HepG2 (cell line): ENCODE results near the gene RUBCNL. TPM values are rescaled to one million over a fixed set of nuclear protein-coding genes. Genes with fewer than 3 reads are reported as not detected.

Experiments
- ATAC-seq: fragments of 200-7000 bp; cut with Tn5 transposase; 3 replicates; pipeline ENCODE4 v1.9.1; 2020; ENCODE audit warnings: mild to moderate bottlenecking, moderate library complexity
- BruUV-seq: library from RNA; stranded (reverse); fragments of 400-500 nt; replicated peaks from 2 replicates; lab custom pipeline; 2021; lab: Mats Ljungman, UMichigan
- CTCF ChIA-PET: fragments of 300-600 bp; formaldehyde crosslinking; extraction: SDS; loops from one replicate; lab custom pipeline; 2021; ENCODE audit warnings: low total read pairs, inconsistent platforms, low intra/inter-chr PET ratio; lab: Yijun Ruan, JAX
- POLR2A ChIA-PET: fragments of 350-600 bp; sonication (Branson Sonifier 250); formaldehyde crosslinking; loops from one replicate; lab custom pipeline; 2020; ENCODE audit warnings: antibody characterized with exemption, inconsistent platforms; lab: Yijun Ruan, JAX
- DNase-seq: peaks from one replicate; pipeline ENCODE4 v3.0.0-alpha.2; 2015; ENCODE audit warnings: low spot score
- FAIRE-seq: peaks from 3 replicates; lab custom pipeline; 2011; peaks lifted over from hg19 to GRCh38; lab: Jason Lieb, UNC
- H2AFZ ChIP-seq: one replicate; pipeline ENCODE4 v1.6.1; 2011; ENCODE audit warnings: low read length, inconsistent platforms
- H3K27ac ChIP-seq: fragments of 300-600 bp; 3 replicates; pipeline ENCODE4 v1.8.0; 2011; ENCODE audit warnings: mixed run types, mild to moderate bottlenecking, mixed read lengths, low read length, inconsistent platforms; ENCODE audit not compliant: insufficient read depth; ENCODE audit errors: extremely low read length
- H3K27me3 ChIP-seq, 2 experiments: fragments of 200-600 bp in 1 of 2; 2 replicates in 1 of 2; 3 replicates in 1 of 2; pipeline versions ENCODE4 v1.6.0 to v1.8.0; 2011; ENCODE audit warnings: low read length in 2 of 2, mild to moderate bottlenecking in 2 of 2, moderate library complexity in 2 of 2, inconsistent platforms in 1 of 2; ENCODE audit not compliant: insufficient read depth in 2 of 2, control insufficient read depth in 1 of 2
- H3K36me3 ChIP-seq, 2 experiments: fragments of 200-600 bp in 1 of 2; replicated peaks in 1 of 2; 2 replicates in 1 of 2; 3 replicates in 1 of 2; pipeline versions ENCODE4 v1.5.1 to v1.8.0; 2011; ENCODE audit warnings: low read length in 2 of 2, inconsistent platforms in 1 of 2; ENCODE audit not compliant: insufficient read depth in 2 of 2, control insufficient read depth in 1 of 2
- H3K4me1 ChIP-seq: 2 replicates; pipeline ENCODE4 v1.5.1; 2012; ENCODE audit warnings: low read length, inconsistent platforms; ENCODE audit not compliant: insufficient read depth
- H3K4me2 ChIP-seq: 2 replicates; pipeline ENCODE4 v1.6.0; 2011; ENCODE audit warnings: low read depth, low read length, inconsistent platforms
- H3K4me3 ChIP-seq, 3 experiments: fragments of 200-600 bp in 1 of 3; sonication (generic), shearing (Covaris generic) in 1 of 3; replicated peaks in 1 of 3; 2 replicates each; pipeline ENCODE4 v1.5.1; 2011 to 2016; ENCODE audit warnings: low read length in 3 of 3, inconsistent platforms in 2 of 3, low read depth in 2 of 3, mild to moderate bottlenecking in 2 of 3, control low read depth in 1 of 3, mixed read lengths in 1 of 3; ENCODE audit not compliant: insufficient read depth in 1 of 3
- H3K79me2 ChIP-seq: one replicate; pipeline ENCODE4 v1.6.1; 2011; ENCODE audit warnings: low read length, inconsistent platforms; ENCODE audit not compliant: insufficient read depth
- H3K9ac ChIP-seq: 2 replicates; pipeline ENCODE4 v1.6.0; 2011; ENCODE audit warnings: mild to moderate bottlenecking, low read depth, low read length, inconsistent platforms; ENCODE audit not compliant: insufficient read depth
- H3K9me3 ChIP-seq: 2 replicates; pipeline ENCODE4 v1.5.1; 2012; ENCODE audit warnings: mild to moderate bottlenecking, low read length
- H4K20me1 ChIP-seq: 2 replicates; pipeline ENCODE4 v1.6.0; 2011; ENCODE audit warnings: inconsistent platforms, mild to moderate bottlenecking, low read length, moderate library complexity; ENCODE audit not compliant: insufficient read depth
- ATM ChIP-seq: fragments of 450-650 bp; IDR thresholded peaks from 2 replicates; pipeline ENCODE4 v1.7.1; 2017; ENCODE audit warnings: mild to moderate bottlenecking, borderline replicate concordance
- ELF1 ChIP-seq: sonication (generic); formaldehyde crosslinking; IDR thresholded peaks from 2 replicates; pipeline ENCODE4 v1.4.0; 2020; ENCODE audit warnings: missing genetic modification reagents
- KAT8 ChIP-seq: IDR thresholded peaks from 2 replicates; pipeline ENCODE4 v1.6.1; 2016; ENCODE audit warnings: missing genetic modification reagents, missing compliant biosample characterization
- PAWR ChIP-seq: sonication (generic); formaldehyde crosslinking; IDR thresholded peaks from 2 replicates; pipeline ENCODE4 v1.4.0; 2020; ENCODE audit warnings: missing genetic modification reagents, mild to moderate bottlenecking, borderline replicate concordance
- RCOR2 ChIP-seq: IDR thresholded peaks from 2 replicates; pipeline ENCODE4 v1.6.1; 2016; ENCODE audit warnings: missing biosample characterization, missing genetic modification reagents
- ZNF530 ChIP-seq: sonication (generic); formaldehyde crosslinking; IDR thresholded peaks from 2 replicates; pipeline ENCODE4 v1.5.0; 2020; ENCODE audit warnings: low read depth, mild to moderate bottlenecking, missing genetic modification reagents
- ZNF816 ChIP-seq: sonication (generic); formaldehyde crosslinking; IDR thresholded peaks from 2 replicates; pipeline ENCODE4 v1.8.0; 2022; ENCODE audit warnings: missing genetic modification reagents, mild to moderate bottlenecking, borderline replicate concordance
- WGBS: methylation state at CpG from one replicate; pipeline ENCODE4 v1.1.6; 2017; ENCODE audit warnings: low lambda C conversion rate; 5-methylcytosine and 5-hydroxymethylcytosine counted together
- in situ Hi-C: cut with HindIII; loops from 2 replicates; pipeline ENCODE4 v1.10.0; 2017; ENCODE audit warnings: low pct_unique_long_range_greater_than_20kb; ENCODE audit not compliant: extremely low pct_ligation_motif_present
- intact Hi-C: fragments of 100-400 bp; cut with micrococcal nuclease; formaldehyde crosslinking; loops from one replicate; pipeline ENCODE4 v1.10.0; 2022; ENCODE audit not compliant: unreplicated experiment
- polyA plus RNA-seq, 8 experiments: library from polyadenylated mRNA; depleted of rRNA in 3 of 8; stranded (reverse) in 7 of 8; unstranded in 1 of 8; fragments of >200 nt; fragmentation: Illumina TruSeq in 4 of 8; extraction: Trizol in 4 of 8; gene quantifications; 2 replicates each; pipeline versions ENCODE4 v1.2.1 to v1.2.3, GENCODE V29; 2011 to 2016; ENCODE audit warnings: low read depth in 4 of 8, missing spikeins in 1 of 8, mixed read lengths in 1 of 8; ENCODE audit not compliant: insufficient read depth in 1 of 8
- total RNA-seq, 5 experiments: library from RNA; depleted of rRNA; stranded (reverse); fragments of >200 nt; fragmentation: Illumina TruSeq; extraction: Trizol; gene quantifications; 2 replicates each; pipeline ENCODE4 v1.2.3, GENCODE V29; 2016; ENCODE audit warnings: low read depth in 1 of 5
- TF ChIP-seq, protein P1 (sequence below): sonication (generic); formaldehyde crosslinking; IDR thresholded peaks from 2 replicates; pipeline ENCODE4 v1.5.1; 2020; ENCODE audit warnings: mild to moderate bottlenecking, missing genetic modification reagents, borderline replicate concordance
- TF ChIP-seq, protein P2 (sequence below): sonication (generic); formaldehyde crosslinking; conservative IDR thresholded peaks from 2 replicates; pipeline ENCODE4 v1.8.1; 2023; ENCODE audit warnings: missing genetic modification reagents
- TF ChIP-seq, protein P3 (sequence below): sonication (generic); formaldehyde crosslinking; IDR thresholded peaks from 2 replicates; pipeline ENCODE4 v1.4.0; 2020; ENCODE audit warnings: mild to moderate bottlenecking, missing genetic modification reagents
- TF ChIP-seq, protein P4 (sequence below): sonication (generic); formaldehyde crosslinking; conservative IDR thresholded peaks from 2 replicates; pipeline ENCODE4 v1.4.0; 2020; ENCODE audit warnings: missing genetic modification reagents
- TF ChIP-seq, protein P5 (sequence below): IDR thresholded peaks from 2 replicates; pipeline ENCODE4 v1.6.1; 2016; ENCODE audit warnings: missing genetic modification reagents, missing compliant biosample characterization

The RUBCNL gene
- total and polyA plus RNA-seq, 2 of the 13 experiments (the other 11 are each of a cell fraction or from before 2014, with no cell fraction given) = not detected

DNA sequence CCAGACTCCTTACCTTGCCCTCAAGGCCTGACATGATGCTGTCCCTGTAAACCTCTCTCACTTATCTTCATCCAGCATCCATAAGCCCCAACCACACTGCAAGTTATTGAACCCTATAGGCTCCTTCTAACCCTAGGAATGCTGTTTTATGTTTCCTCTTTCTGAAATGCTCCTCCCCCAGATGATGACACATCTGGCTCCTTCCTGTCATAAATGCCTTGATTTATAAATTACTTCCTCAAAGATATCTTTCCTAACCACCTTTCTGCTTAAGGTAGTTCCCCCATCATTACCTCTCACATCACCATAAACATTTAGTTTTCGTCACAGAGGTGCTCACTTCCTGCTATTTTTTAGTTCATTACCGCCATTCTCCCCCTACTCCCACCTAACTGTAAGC lies 12.3 kb downstream of the RUBCNL start:
- WGBS = 63% methylated on average over 2 of the region's 2 CpGs

More for the DNA sequence above, 12.3 kb downstream of the RUBCNL start:
- no peaks in the 10 kb centered on the region for H3K36me3 ChIP-seq
- ChIA-PET POLR2A (no interaction called here), CTCF (no interaction called here)
- DNase-seq = no peak
- H3K4me1 ChIP-seq = no peaks in the 10 kb centered on the region
- H3K4me3 ChIP-seq = no peak overlapping the region
- peaks cover 3 to 16% of the 10 kb centered on the region in 2 experiments; a peak in 4 of 5 replicates for H3K27me3 ChIP-seq
- no peak for TF ChIP-seq ZNF530 (CRISPR knock-in tag)
- TF ChIP-seq KAT8 (CRISPR knock-in tag) = no peak
- TF ChIP-seq, protein P1, sequence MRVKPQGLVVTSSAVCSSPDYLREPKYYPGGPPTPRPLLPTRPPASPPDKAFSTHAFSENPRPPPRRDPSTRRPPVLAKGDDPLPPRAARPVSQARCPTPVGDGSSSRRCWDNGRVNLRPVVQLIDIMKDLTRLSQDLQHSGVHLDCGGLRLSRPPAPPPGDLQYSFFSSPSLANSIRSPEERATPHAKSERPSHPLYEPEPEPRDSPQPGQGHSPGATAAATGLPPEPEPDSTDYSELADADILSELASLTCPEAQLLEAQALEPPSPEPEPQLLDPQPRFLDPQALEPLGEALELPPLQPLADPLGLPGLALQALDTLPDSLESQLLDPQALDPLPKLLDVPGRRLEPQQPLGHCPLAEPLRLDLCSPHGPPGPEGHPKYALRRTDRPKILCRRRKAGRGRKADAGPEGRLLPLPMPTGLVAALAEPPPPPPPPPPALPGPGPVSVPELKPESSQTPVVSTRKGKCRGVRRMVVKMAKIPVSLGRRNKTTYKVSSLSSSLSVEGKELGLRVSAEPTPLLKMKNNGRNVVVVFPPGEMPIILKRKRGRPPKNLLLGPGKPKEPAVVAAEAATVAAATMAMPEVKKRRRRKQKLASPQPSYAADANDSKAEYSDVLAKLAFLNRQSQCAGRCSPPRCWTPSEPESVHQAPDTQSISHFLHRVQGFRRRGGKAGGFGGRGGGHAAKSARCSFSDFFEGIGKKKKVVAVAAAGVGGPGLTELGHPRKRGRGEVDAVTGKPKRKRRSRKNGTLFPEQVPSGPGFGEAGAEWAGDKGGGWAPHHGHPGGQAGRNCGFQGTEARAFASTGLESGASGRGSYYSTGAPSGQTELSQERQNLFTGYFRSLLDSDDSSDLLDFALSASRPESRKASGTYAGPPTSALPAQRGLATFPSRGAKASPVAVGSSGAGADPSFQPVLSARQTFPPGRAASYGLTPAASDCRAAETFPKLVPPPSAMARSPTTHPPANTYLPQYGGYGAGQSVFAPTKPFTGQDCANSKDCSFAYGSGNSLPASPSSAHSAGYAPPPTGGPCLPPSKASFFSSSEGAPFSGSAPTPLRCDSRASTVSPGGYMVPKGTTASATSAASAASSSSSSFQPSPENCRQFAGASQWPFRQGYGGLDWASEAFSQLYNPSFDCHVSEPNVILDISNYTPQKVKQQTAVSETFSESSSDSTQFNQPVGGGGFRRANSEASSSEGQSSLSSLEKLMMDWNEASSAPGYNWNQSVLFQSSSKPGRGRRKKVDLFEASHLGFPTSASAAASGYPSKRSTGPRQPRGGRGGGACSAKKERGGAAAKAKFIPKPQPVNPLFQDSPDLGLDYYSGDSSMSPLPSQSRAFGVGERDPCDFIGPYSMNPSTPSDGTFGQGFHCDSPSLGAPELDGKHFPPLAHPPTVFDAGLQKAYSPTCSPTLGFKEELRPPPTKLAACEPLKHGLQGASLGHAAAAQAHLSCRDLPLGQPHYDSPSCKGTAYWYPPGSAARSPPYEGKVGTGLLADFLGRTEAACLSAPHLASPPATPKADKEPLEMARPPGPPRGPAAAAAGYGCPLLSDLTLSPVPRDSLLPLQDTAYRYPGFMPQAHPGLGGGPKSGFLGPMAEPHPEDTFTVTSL = no peak
- TF ChIP-seq ZNF816 (CRISPR knock-in tag) = no peak
- TF ChIP-seq, protein P2, sequence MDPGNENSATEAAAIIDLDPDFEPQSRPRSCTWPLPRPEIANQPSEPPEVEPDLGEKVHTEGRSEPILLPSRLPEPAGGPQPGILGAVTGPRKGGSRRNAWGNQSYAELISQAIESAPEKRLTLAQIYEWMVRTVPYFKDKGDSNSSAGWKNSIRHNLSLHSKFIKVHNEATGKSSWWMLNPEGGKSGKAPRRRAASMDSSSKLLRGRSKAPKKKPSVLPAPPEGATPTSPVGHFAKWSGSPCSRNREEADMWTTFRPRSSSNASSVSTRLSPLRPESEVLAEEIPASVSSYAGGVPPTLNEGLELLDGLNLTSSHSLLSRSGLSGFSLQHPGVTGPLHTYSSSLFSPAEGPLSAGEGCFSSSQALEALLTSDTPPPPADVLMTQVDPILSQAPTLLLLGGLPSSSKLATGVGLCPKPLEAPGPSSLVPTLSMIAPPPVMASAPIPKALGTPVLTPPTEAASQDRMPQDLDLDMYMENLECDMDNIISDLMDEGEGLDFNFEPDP (CRISPR knock-in tag) = no peak
- TF ChIP-seq, protein P3, sequence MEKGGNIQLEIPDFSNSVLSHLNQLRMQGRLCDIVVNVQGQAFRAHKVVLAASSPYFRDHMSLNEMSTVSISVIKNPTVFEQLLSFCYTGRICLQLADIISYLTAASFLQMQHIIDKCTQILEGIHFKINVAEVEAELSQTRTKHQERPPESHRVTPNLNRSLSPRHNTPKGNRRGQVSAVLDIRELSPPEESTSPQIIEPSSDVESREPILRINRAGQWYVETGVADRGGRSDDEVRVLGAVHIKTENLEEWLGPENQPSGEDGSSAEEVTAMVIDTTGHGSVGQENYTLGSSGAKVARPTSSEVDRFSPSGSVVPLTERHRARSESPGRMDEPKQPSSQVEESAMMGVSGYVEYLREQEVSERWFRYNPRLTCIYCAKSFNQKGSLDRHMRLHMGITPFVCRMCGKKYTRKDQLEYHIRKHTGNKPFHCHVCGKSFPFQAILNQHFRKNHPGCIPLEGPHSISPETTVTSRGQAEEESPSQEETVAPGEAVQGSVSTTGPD (CRISPR knock-in tag) = no peak
- TF ChIP-seq ELF1 = no peak
- no peak for TF ChIP-seq PAWR (CRISPR knock-in tag)
- TF ChIP-seq, protein P4, sequence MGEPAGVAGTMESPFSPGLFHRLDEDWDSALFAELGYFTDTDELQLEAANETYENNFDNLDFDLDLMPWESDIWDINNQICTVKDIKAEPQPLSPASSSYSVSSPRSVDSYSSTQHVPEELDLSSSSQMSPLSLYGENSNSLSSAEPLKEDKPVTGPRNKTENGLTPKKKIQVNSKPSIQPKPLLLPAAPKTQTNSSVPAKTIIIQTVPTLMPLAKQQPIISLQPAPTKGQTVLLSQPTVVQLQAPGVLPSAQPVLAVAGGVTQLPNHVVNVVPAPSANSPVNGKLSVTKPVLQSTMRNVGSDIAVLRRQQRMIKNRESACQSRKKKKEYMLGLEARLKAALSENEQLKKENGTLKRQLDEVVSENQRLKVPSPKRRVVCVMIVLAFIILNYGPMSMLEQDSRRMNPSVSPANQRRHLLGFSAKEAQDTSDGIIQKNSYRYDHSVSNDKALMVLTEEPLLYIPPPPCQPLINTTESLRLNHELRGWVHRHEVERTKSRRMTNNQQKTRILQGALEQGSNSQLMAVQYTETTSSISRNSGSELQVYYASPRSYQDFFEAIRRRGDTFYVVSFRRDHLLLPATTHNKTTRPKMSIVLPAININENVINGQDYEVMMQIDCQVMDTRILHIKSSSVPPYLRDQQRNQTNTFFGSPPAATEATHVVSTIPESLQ (CRISPR knock-in tag) = no peak
- TF ChIP-seq, protein P5, sequence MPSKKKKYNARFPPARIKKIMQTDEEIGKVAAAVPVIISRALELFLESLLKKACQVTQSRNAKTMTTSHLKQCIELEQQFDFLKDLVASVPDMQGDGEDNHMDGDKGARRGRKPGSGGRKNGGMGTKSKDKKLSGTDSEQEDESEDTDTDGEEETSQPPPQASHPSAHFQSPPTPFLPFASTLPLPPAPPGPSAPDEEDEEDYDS = no peak
- TF ChIP-seq ATM = no peak
- TF ChIP-seq RCOR2 (CRISPR knock-in tag) = no peak
- H3K9me3 ChIP-seq = no peaks in the 10 kb centered on the region
- no peak overlapping the region for H3K4me2 ChIP-seq
- ATAC-seq = no peak
- in situ Hi-C loops = no loop called here
- H4K20me1 ChIP-seq = no peaks in the 10 kb centered on the region
- intact Hi-C loops = no loop called here
- no peak overlapping the region for H3K9ac ChIP-seq
- no peak overlapping the region for H2AFZ ChIP-seq
- H3K27ac ChIP-seq = no peak overlapping the region
- H3K79me2 ChIP-seq = no peaks in the 10 kb centered on the region
- FAIRE-seq = no peak
- BruUV-seq = no TSS peak
